GM23338 (cell line): Measurements from ENCODE around the gene ANKH. TPM values are rescaled to one million over a fixed set of nuclear protein-coding genes. Genes with fewer than 3 reads are reported as not detected.
"Not testable (repeated sequence)": the region's sequence is repeated elsewhere in the genome, so short reads cannot be mapped to it uniquely, and the experiment has no call there.

Experiments
- ATAC-seq: fragments of 200-7000 bp; cut with Tn5 transposase; 3 replicates; pipeline ENCODE4 v1.9.1; 2020
- DNase-seq: peaks from one replicate; pipeline ENCODE4 v3.0.0-alpha.2; 2015; ENCODE audit warnings: low spot score
- H2AFZ ChIP-seq: fragments of 200-600 bp; sonication (generic); 2 replicates; pipeline ENCODE4 v1.8.0; 2016; ENCODE audit warnings: antibody characterized with exemption, mild to moderate bottlenecking, moderate library complexity
- H3F3A ChIP-seq: fragments of 200-600 bp; sonication (generic); replicated peaks from 2 replicates; pipeline ENCODE4 v1.8.0; 2017; ENCODE audit warnings: antibody characterized with exemption, mixed run types, low read depth
- H3K27ac ChIP-seq: fragments of 200-600 bp; sonication (generic); 2 replicates; pipeline ENCODE4 v1.6.1; 2016; ENCODE audit warnings: low read depth
- H3K27me3 ChIP-seq: fragments of 200-600 bp; sonication (generic); 2 replicates; pipeline ENCODE4 v1.8.0; 2016; ENCODE audit warnings: mild to moderate bottlenecking, mixed run types, moderate library complexity; ENCODE audit not compliant: insufficient read depth
- H3K36me3 ChIP-seq: fragments of 200-600 bp; sonication (generic); 2 replicates; pipeline ENCODE4 v1.8.0; 2016; ENCODE audit warnings: mild to moderate bottlenecking; ENCODE audit not compliant: insufficient read depth
- H3K4me1 ChIP-seq: fragments of 200-600 bp; sonication (generic); 2 replicates; pipeline ENCODE4 v1.8.0; 2016; ENCODE audit warnings: mild to moderate bottlenecking, moderate library complexity; ENCODE audit not compliant: insufficient read depth
- H3K4me2 ChIP-seq: fragments of 200-600 bp; sonication (generic); 2 replicates; pipeline ENCODE4 v1.7.1; 2017; ENCODE audit warnings: mixed run types
- H3K4me3 ChIP-seq: fragments of 200-600 bp; sonication (generic); 2 replicates; pipeline ENCODE4 v1.6.1; 2016; ENCODE audit warnings: mixed run types
- H3K79me2 ChIP-seq: fragments of 200-600 bp; sonication (generic); replicated peaks from 2 replicates; pipeline ENCODE4 v1.8.0; 2017; ENCODE audit warnings: mild to moderate bottlenecking; ENCODE audit not compliant: insufficient read depth
- H3K9me2 ChIP-seq: fragments of 200-600 bp; sonication (generic); 2 replicates; pipeline ENCODE4 v1.8.0; 2017; ENCODE audit not compliant: insufficient read depth
- H4K20me1 ChIP-seq: fragments of 200-600 bp; sonication (generic); replicated peaks from 2 replicates; pipeline ENCODE4 v1.8.0; 2017; ENCODE audit warnings: mild to moderate bottlenecking; ENCODE audit not compliant: insufficient read depth
- H3K27ac Mint-ChIP-seq: 2 replicates; pipeline ENCODE4 v1.8.0; 2020; ENCODE audit warnings: inconsistent platforms, mild to moderate bottlenecking, moderate library complexity, mixed read lengths
- H3K27me3 Mint-ChIP-seq: 3 replicates; pipeline ENCODE4 v1.8.0; 2022; ENCODE audit warnings: low read depth, mild to moderate bottlenecking, moderate library complexity, mixed read lengths, inconsistent platforms; ENCODE audit not compliant: insufficient read depth, poor library complexity
- H3K36me3 Mint-ChIP-seq: 3 replicates; pipeline ENCODE4 v1.8.0; 2021; ENCODE audit warnings: low read depth, mild to moderate bottlenecking, inconsistent platforms, moderate library complexity, mixed read lengths
- H3K4me1 Mint-ChIP-seq: 3 replicates; pipeline ENCODE4 v1.8.0; 2020; ENCODE audit warnings: mild to moderate bottlenecking, inconsistent platforms, mixed read lengths
- H3K4me3 Mint-ChIP-seq: 3 replicates; pipeline ENCODE4 v1.8.0; 2021; ENCODE audit warnings: moderate library complexity, mild to moderate bottlenecking, inconsistent platforms, mixed read lengths
- H3K9me3 Mint-ChIP-seq: 3 replicates; pipeline ENCODE4 v1.8.0; 2020; ENCODE audit warnings: moderate library complexity, mild to moderate bottlenecking, inconsistent platforms, mixed read lengths
- CTCF ChIP-seq, 2 experiments: fragments of 200-600 bp in 1 of 2; sonication (generic) in 1 of 2; conservative IDR thresholded peaks; 2 replicates each; pipeline versions ENCODE4 v1.5.1 to v1.6.1; 2016 to 2017; ENCODE audit warnings: antibody characterized with exemption in 2 of 2, low read depth in 2 of 2, mild to moderate bottlenecking in 2 of 2, moderate library complexity in 1 of 2
- ETS1 ChIP-seq: IDR thresholded peaks from 2 replicates; pipeline ENCODE4 v1.6.1; 2016; ENCODE audit warnings: antibody characterized with exemption
- EZH2 ChIP-seq: fragments of 200-600 bp; sonication (generic); IDR thresholded peaks from one replicate; pipeline ENCODE4 v1.8.0; 2017; ENCODE audit warnings: antibody characterized with exemption, mild to moderate bottlenecking, low read depth; ENCODE audit not compliant: unreplicated experiment
- EZH2phosphoT487 ChIP-seq: fragments of 200-600 bp; sonication (generic); IDR thresholded peaks from one replicate; pipeline ENCODE4 v1.8.1; 2018; ENCODE audit warnings: antibody characterized with exemption; ENCODE audit not compliant: unreplicated experiment
- JUNB ChIP-seq: IDR thresholded peaks from one replicate; pipeline ENCODE4 v1.6.1; 2016; ENCODE audit warnings: antibody characterized with exemption; ENCODE audit not compliant: unreplicated experiment
- NANOG ChIP-seq: IDR thresholded peaks from 2 replicates; pipeline ENCODE4 v1.6.1; 2016; ENCODE audit warnings: antibody characterized with exemption, borderline replicate concordance
- POLR2AphosphoS5 ChIP-seq: IDR thresholded peaks from 2 replicates; pipeline ENCODE4 v1.6.1; 2016; ENCODE audit warnings: antibody characterized with exemption, low read depth
- REST ChIP-seq: IDR thresholded peaks from one replicate; pipeline ENCODE4 v1.6.1; 2018; ENCODE audit warnings: antibody characterized with exemption; ENCODE audit not compliant: unreplicated experiment
- STAT1 ChIP-seq: IDR thresholded peaks from one replicate; pipeline ENCODE4 v1.6.1; 2016; ENCODE audit warnings: antibody characterized with exemption; ENCODE audit not compliant: unreplicated experiment
- ZNF114 ChIP-seq: fragments of 250-450 bp; sonication (Bioruptor Pico); IDR thresholded peaks from 2 replicates; pipeline ENCODE4 v1.5.0; 2020; ENCODE audit warnings: mild to moderate bottlenecking, moderate library complexity
- ZNF331 ChIP-seq: fragments of 250-450 bp; sonication (Bioruptor Pico); IDR thresholded peaks from 2 replicates; pipeline ENCODE4 v1.5.0; 2020; ENCODE audit warnings: low read depth, mild to moderate bottlenecking, moderate library complexity
- ZNF462 ChIP-seq: fragments of 250-450 bp; sonication (Bioruptor Pico); IDR thresholded peaks from 2 replicates; pipeline ENCODE4 v1.5.0; 2020; ENCODE audit warnings: mild to moderate bottlenecking, moderate library complexity
- polyA plus RNA-seq: library from polyadenylated mRNA; unstranded; fragments of >200 nt; fragmentation: Nextera tagmentation; extraction: Ambion mirVana; gene quantifications from 2 replicates; pipeline ENCODE4 v1.2.1, GENCODE V29; 2016
- total RNA-seq: library from RNA; depleted of rRNA; stranded (reverse); fragments of >200 nt; shearing (Covaris generic); gene quantifications from 2 replicates; pipeline ENCODE4 v1.2.3, GENCODE V29; 2014

ANKH gene
- total and polyA plus RNA-seq, 2 experiments from 2014 or later = 5.0 to 6.1 TPM

- TF ChIP-seq JUNB (no peak), POLR2AphosphoS5 (no peak), REST (no peak), ETS1 (no peak), ZNF114 (CRISPR knock-in tag) (no peak), EZH2phosphoT487 (no peak), ZNF331 (CRISPR knock-in tag) (no peak), EZH2 (no peak), ZNF462 (CRISPR knock-in tag) (no peak), NANOG (no peak), CTCF (conservative IDR thresholded peaks at IDR 0.05; ENCODE audit: low read depth in 2 of 2) (no peak), STAT1 (no peak)
- no peak for DNase-seq
- Histone ChIP-seq H2AFZ (no peak overlapping the region), H3K4me2 (no peak overlapping the region), H3K9me2 (peaks cover 5% of the 10 kb centered on the region; the same call in 1 of the 2 replicates), H3K27me3 (no peaks in the 10 kb centered on the region), H3K4me3 (no peak overlapping the region), H3K4me1 (no peaks in the 10 kb centered on the region), H4K20me1 (no peaks in the 10 kb centered on the region), H3F3A (no peaks in the 10 kb centered on the region), H3K36me3 (no peaks in the 10 kb centered on the region), H3K27ac (no peak overlapping the region), H3K79me2 (no peaks in the 10 kb centered on the region)
- Mint-ChIP-seq H3K36me3 (no peaks in the 10 kb centered on the region), H3K27me3 (peaks cover 2% of the 10 kb centered on the region), H3K4me1 (no peaks in the 10 kb centered on the region), H3K27ac (no peak overlapping the region), H3K9me3 (no peaks in the 10 kb centered on the region), H3K4me3 (no peak overlapping the region)
- no peak for ATAC-seq
These were observed 69.8 kb downstream of the ANKH start for GRCh38 chr5:14801792-14802191.

GRCh38 chr5:14797385-14797784, 74.2 kb downstream of the ANKH start:
- H3K36me3 Mint-ChIP-seq, H4K20me1 ChIP-seq, H3K27me3 ChIP-seq, H2AFZ ChIP-seq, H3K4me3 Mint-ChIP-seq, H3K9me2 ChIP-seq, H3K27ac ChIP-seq, H3K27ac Mint-ChIP-seq, H3K9me3 Mint-ChIP-seq, H3K79me2 ChIP-seq, ATAC-seq, H3K27me3 Mint-ChIP-seq, H3K4me3 ChIP-seq, DNase-seq, H3F3A ChIP-seq, H3K4me1 ChIP-seq, H3K4me1 Mint-ChIP-seq, H3K4me2 ChIP-seq, H3K36me3 ChIP-seq: not testable (repeated sequence)
